Astrocyte (in vitro differentiated cells and primary cell): Measurements from ENCODE around the gene RTEL1. TPM values are rescaled to one million over a fixed set of nuclear protein-coding genes. Genes with fewer than 3 reads are reported as not detected.
"Not testable (repeated sequence)": the region's sequence is repeated elsewhere in the genome, so short reads cannot be mapped to it uniquely, and the experiment has no call there.

Source experiments
- DNase-seq: peaks from one replicate; pipeline ENCODE4 v3.0.0-alpha.2; 2010; ENCODE audit warnings: low read depth
- FAIRE-seq: peaks from 2 replicates; lab custom pipeline; 2011; peaks lifted over from hg19 to GRCh38; lab: Jason Lieb, UNC
- H2AFZ ChIP-seq: 2 replicates; pipeline ENCODE4 v1.6.0; 2012; ENCODE audit warnings: low read depth, low read length, inconsistent platforms
- H3K27ac ChIP-seq: 2 replicates; pipeline ENCODE4 v1.5.1; 2011; ENCODE audit warnings: low read depth, low read length, inconsistent platforms
- H3K27me3 ChIP-seq: 2 replicates; pipeline ENCODE4 v1.6.0; 2011; ENCODE audit warnings: low read length, inconsistent platforms; ENCODE audit not compliant: insufficient read depth
- H3K36me3 ChIP-seq: 2 replicates; pipeline ENCODE4 v1.5.1; 2011; ENCODE audit warnings: low read length, inconsistent platforms; ENCODE audit not compliant: insufficient read depth
- H3K4me1 ChIP-seq: 2 replicates; pipeline ENCODE4 v1.5.1; 2011; ENCODE audit warnings: low read length, inconsistent platforms; ENCODE audit not compliant: insufficient read depth
- H3K4me2 ChIP-seq: 2 replicates; pipeline ENCODE4 v1.6.0; 2012; ENCODE audit warnings: low read length, inconsistent platforms
- H3K4me3 ChIP-seq: 2 replicates; pipeline ENCODE4 v1.5.1; 2011; ENCODE audit warnings: low read depth, mild to moderate bottlenecking, low read length, inconsistent platforms; ENCODE audit not compliant: insufficient read depth
- H3K79me2 ChIP-seq: 2 replicates; pipeline ENCODE4 v1.6.0; 2012; ENCODE audit warnings: mild to moderate bottlenecking, low read length, inconsistent platforms; ENCODE audit not compliant: insufficient read depth
- H3K9ac ChIP-seq: 2 replicates; pipeline ENCODE4 v1.6.0; 2012; ENCODE audit warnings: mild to moderate bottlenecking, low read length, inconsistent platforms
- H3K9me3 ChIP-seq: 2 replicates; pipeline ENCODE4 v1.5.1; 2012; ENCODE audit warnings: low read depth, mild to moderate bottlenecking, low read length, inconsistent platforms; ENCODE audit not compliant: insufficient read depth
- H4K20me1 ChIP-seq: 2 replicates; pipeline ENCODE4 v1.6.0; 2012; ENCODE audit warnings: low read length, inconsistent platforms; ENCODE audit not compliant: insufficient read depth
- H3K27ac Mint-ChIP-seq: one replicate; pipeline ENCODE4 v1.8.0; 2021; ENCODE audit warnings: mild to moderate bottlenecking, mixed read lengths; ENCODE audit not compliant: unreplicated experiment
- H3K27me3 Mint-ChIP-seq: one replicate; pipeline ENCODE4 v1.8.0; 2021; ENCODE audit warnings: low read depth, mixed read lengths; ENCODE audit not compliant: unreplicated experiment
- H3K36me3 Mint-ChIP-seq: one replicate; pipeline ENCODE4 v1.8.0; 2021; ENCODE audit warnings: low read depth, mixed read lengths; ENCODE audit not compliant: unreplicated experiment
- H3K4me1 Mint-ChIP-seq: one replicate; pipeline ENCODE4 v1.8.0; 2021; ENCODE audit warnings: low read depth, mixed read lengths; ENCODE audit not compliant: unreplicated experiment
- H3K4me3 Mint-ChIP-seq: one replicate; pipeline ENCODE4 v1.8.0; 2021; ENCODE audit warnings: mild to moderate bottlenecking, moderate library complexity, mixed read lengths; ENCODE audit not compliant: unreplicated experiment
- H3K9me3 Mint-ChIP-seq: one replicate; pipeline ENCODE4 v1.8.0; 2021; ENCODE audit warnings: mild to moderate bottlenecking, mixed read lengths; ENCODE audit not compliant: unreplicated experiment
- EZH2 ChIP-seq: IDR thresholded peaks from 2 replicates; pipeline ENCODE4 v1.6.1; 2012; ENCODE audit warnings: mild to moderate bottlenecking, low read length, inconsistent platforms; ENCODE audit not compliant: insufficient read depth
- total RNA-seq: library from RNA; stranded (reverse); gene quantifications from 2 replicates; pipeline ENCODE4 v1.2.1, GENCODE V29; 2021
- TF ChIP-seq, protein P1 (sequence below): IDR thresholded peaks from 2 replicates; pipeline ENCODE4 v1.5.1; 2011; ENCODE audit warnings: low read depth, mild to moderate bottlenecking, inconsistent platforms, low read length, moderate library complexity; ENCODE audit not compliant: insufficient read depth

RTEL1 gene
- total RNA-seq, 1 donor from 2014 or later, result 15.5 TPM

GRCh38 chr20:63668351-63668750 is 10.2 kb downstream of the RTEL1 start:
- no peak for DNase-seq
- TF ChIP-seq EZH2, result no peak
- TF ChIP-seq, protein P1, sequence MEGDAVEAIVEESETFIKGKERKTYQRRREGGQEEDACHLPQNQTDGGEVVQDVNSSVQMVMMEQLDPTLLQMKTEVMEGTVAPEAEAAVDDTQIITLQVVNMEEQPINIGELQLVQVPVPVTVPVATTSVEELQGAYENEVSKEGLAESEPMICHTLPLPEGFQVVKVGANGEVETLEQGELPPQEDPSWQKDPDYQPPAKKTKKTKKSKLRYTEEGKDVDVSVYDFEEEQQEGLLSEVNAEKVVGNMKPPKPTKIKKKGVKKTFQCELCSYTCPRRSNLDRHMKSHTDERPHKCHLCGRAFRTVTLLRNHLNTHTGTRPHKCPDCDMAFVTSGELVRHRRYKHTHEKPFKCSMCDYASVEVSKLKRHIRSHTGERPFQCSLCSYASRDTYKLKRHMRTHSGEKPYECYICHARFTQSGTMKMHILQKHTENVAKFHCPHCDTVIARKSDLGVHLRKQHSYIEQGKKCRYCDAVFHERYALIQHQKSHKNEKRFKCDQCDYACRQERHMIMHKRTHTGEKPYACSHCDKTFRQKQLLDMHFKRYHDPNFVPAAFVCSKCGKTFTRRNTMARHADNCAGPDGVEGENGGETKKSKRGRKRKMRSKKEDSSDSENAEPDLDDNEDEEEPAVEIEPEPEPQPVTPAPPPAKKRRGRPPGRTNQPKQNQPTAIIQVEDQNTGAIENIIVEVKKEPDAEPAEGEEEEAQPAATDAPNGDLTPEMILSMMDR, result no peak
- H3K36me3 ChIP-seq, result peaks cover 17% of the 10 kb centered on the region
- H4K20me1 ChIP-seq, result peaks cover 8% of the 10 kb centered on the region
- Mint-ChIP-seq H3K27ac (no peak overlapping the region), H3K36me3 (peaks cover 21% of the 10 kb centered on the region), H3K27me3 (no peaks in the 10 kb centered on the region), H3K4me3 (no peak overlapping the region), H3K4me1 (peaks cover 3% of the 10 kb centered on the region), H3K9me3 (no peaks in the 10 kb centered on the region)
- no peak overlapping the region for H3K4me3 ChIP-seq
- H3K9me3 ChIP-seq, result no peaks in the 10 kb centered on the region
- H3K9ac ChIP-seq, result no peak overlapping the region
- no peaks in the 10 kb centered on the region for H3K4me1 ChIP-seq
- H3K27ac ChIP-seq, result no peak overlapping the region
- no peaks in the 10 kb centered on the region for H3K27me3 ChIP-seq
- no peak for FAIRE-seq
- H2AFZ ChIP-seq, result no peak overlapping the region
- peaks cover 13% of the 10 kb centered on the region for H3K79me2 ChIP-seq
- no peak overlapping the region for H3K4me2 ChIP-seq

- H3K4me3 ChIP-seq, H3K27ac Mint-ChIP-seq, H3K27me3 ChIP-seq, H2AFZ ChIP-seq, H3K4me2 ChIP-seq, H3K9ac ChIP-seq, FAIRE-seq, H3K27me3 Mint-ChIP-seq, H3K79me2 ChIP-seq, H3K4me3 Mint-ChIP-seq, H3K9me3 Mint-ChIP-seq, H3K4me1 ChIP-seq, H4K20me1 ChIP-seq, H3K27ac ChIP-seq, DNase-seq, H3K4me1 Mint-ChIP-seq, H3K9me3 ChIP-seq: not testable (repeated sequence)
- peaks cover 21% of the 10 kb centered on the region for H3K36me3 Mint-ChIP-seq
- H3K36me3 ChIP-seq, result peaks cover 16% of the 10 kb centered on the region
Observed at GRCh38 chr20:63671695-63672094, 13.6 kb downstream of the RTEL1 start.

DNA sequence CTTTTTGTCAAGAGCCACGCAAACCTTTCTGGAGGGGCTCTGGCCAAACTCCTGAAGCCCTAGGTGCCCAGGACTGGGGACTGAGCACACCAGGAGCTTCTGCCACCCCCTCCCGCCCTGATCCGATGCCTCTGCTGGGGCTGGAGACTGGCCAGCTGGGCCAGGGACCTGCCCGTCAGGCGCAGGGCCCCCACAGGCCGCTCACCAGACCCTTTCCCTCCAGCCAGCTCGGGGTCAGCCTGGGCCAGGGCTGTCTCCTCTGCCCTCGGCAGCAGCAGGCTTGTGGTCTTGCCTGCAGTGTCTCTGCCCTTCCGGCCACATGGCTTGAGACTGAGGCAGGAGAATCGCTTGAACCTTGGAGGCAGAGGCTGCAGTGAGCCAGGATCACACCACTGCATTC is 14.6 kb downstream of the RTEL1 start:
- peaks cover 18% of the 10 kb centered on the region for H3K36me3 Mint-ChIP-seq
- no peaks in the 10 kb centered on the region for H3K4me1 Mint-ChIP-seq

More for the DNA sequence above, 14.6 kb downstream of the RTEL1 start:
- H4K20me1 ChIP-seq, result no peaks in the 10 kb centered on the region
- no peak overlapping the region for H3K27ac ChIP-seq
- peak overlapping the region; percentile 40 for H3K4me3 Mint-ChIP-seq
- H3K36me3 ChIP-seq, result peaks cover 13% of the 10 kb centered on the region
- no peak overlapping the region for H3K27ac Mint-ChIP-seq
- H3K9me3 ChIP-seq, result no peaks in the 10 kb centered on the region
- TF ChIP-seq, protein P1, result no peak
- TF ChIP-seq EZH2, result no peak
- H3K9me3 Mint-ChIP-seq, result no peaks in the 10 kb centered on the region
- H3K27me3 Mint-ChIP-seq, result no peaks in the 10 kb centered on the region
- FAIRE-seq, result no peak
- no peak overlapping the region for H2AFZ ChIP-seq
- H3K9ac ChIP-seq, result no peak overlapping the region
- no peak overlapping the region for H3K4me3 ChIP-seq
- H3K79me2 ChIP-seq, result no peaks in the 10 kb centered on the region
- H3K4me1 ChIP-seq, result no peaks in the 10 kb centered on the region
- H3K4me2 ChIP-seq, result no peak overlapping the region
- H3K27me3 ChIP-seq, result no peaks in the 10 kb centered on the region
- DNase-seq, result no peak
